HUDEP-2 (cell line): ENCODE results near the gene PCDHGA1.
A peak's percentile ranks its signal among the peaks of the same experiment; 100 is the strongest.

Experiments used
- DNase-seq, 76 experiments: peaks; one replicate each; lab custom pipeline; 2025; ENCODE audit not compliant: unreplicated experiment in 76 of 76; lab: John Stamatoyannopoulos, UW

PCDHGA1 gene

DNA sequence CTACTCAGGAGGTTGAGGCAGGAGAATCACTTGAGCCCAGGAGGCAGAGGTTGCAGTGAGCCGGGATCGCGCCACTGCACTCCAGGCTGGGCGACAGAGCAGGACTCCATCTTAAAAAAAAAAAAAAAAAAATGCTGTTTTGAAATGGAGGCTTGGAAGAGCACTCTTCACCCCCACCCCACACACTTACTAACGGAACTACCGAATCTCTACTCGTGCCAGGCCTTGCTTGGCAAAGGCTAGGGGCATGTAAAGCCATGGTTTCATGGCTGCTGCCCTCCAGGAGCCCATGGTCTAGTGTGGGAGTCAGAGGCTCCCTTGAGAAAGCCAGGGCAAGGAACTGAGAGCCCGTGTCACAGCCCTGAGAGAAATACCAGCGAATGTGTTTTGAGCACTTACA is 179.8 kb downstream of the PCDHGA1 start:
- DNase-seq: no peak

GRCh38 chr5:141510850-141511601 is 180.7 kb downstream of the PCDHGA1 start:
- no peak for DNase-seq

GRCh38 chr5:141511771-141512325 is 181.5 kb downstream of the PCDHGA1 start:
- DNase-seq: no peak

- peak in 63 of 76 experiments; percentile 3 to 72 (median 42) for DNase-seq
Measured at GRCh38 chr5:141512390-141512910, 182.1 kb downstream of the PCDHGA1 start.

DNA sequence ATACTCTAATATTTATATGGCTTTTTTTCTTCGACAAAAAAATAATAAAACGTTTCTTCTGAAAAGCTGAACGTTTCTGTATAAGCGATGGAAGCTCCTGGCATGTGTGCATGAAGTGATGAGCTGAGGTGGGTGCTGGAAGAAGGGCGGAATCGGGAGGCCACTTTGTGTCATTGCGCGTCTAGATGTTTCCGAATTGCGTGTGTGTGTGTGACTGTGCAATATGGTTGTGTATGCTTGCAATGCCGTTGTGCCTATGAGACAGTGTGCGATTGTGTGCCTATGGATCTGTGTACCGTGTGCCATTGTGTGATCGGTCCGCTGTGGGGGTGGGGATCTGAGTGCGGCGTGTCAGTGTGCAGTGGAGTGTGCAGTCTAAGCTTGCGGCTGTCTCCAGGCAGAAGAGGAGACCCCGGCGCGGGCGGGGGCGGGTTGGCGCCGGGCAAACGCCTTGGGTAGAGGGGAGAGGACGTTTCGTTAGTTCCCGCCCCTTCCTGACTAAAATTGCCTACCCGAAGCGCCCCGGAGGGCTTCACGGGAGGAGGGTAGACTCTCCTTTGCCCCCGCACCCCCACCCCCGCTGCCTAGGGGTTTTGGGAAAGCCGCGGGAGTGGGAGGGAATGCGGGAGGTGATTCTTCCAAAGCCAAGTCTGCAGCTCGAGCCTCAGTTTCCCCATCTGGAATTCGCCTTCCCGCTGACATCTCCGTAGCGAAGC is 182.8 kb downstream of the PCDHGA1 start:
- DNase-seq: no peak

DNA sequence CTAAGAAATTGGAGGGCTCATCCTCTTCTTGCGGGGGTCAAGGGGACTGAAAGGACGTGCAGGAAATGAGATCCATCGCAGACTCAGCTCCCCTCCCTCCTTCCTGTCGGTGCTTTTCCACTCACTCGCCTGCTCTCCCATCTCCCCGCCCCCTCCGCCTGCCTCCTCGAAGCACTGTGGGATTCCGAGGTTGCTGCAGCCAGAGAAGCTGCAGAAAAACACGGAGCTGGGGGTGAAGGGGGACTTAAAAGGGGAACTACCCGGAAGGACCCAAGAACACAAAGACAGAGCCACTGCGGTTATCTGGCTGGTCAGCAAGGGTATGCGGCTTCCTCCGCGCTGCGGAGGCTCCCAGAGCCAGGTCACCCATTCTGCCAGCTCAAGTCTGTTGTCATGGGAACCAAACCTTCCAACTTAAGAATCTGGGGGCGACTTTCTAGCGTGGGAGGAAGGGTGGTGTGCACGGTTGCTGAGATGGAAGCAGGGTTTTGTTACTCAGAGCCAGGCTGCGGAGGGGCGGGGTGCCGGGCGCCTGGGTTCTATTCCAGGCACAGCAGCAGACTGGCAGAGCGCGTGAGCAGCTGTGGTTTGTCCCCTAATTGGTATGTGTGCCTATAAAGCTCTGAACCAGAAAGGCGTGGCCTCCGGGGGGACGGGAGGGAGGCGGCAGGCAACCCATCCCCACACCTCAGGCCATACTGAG is 183.5 kb downstream of the PCDHGA1 start:
- no peak for DNase-seq

DNA sequence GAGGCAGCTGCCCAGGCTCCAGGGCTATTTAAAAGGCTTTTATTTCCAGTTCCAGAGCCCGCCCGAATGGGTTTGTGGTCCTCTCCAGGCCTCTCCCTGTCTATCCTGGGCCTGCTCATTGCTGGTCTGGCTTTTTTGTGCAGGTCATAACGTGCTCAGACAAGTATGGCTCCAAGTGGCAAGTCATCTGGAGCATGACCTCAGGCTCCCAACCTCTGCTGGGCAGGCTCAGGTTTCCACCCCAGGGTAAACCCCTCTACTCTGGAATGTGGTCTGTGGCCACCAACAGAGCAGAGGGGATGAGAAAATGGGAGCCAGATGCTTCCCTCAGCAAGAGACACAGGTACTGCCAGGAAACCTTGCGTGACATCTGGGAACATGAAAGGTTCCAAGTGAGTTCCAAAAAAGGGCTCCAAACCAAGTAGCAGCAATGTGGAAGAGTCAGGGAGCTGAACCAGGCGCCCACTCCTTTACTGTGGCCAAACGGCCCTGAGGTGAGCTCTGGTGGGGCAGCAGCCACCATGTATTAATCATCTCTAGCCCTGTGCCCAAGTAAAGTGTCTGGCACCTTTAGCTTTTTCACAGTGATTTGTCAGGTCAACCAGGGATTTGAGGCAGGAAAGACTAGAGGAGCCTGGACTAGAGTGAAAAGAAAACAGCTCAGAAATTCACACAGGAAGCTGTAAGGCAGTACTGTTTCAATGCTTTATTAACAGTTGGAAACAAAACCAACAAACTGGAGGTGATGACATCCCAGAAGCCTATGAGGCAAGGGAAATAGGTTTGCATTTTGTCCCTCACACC is 184.2 kb downstream of the PCDHGA1 start:
- DNase-seq: no peak

GRCh38 chr5:141515141-141515540 is 184.8 kb downstream of the PCDHGA1 start:
- DNase-seq: no peak

DNA sequence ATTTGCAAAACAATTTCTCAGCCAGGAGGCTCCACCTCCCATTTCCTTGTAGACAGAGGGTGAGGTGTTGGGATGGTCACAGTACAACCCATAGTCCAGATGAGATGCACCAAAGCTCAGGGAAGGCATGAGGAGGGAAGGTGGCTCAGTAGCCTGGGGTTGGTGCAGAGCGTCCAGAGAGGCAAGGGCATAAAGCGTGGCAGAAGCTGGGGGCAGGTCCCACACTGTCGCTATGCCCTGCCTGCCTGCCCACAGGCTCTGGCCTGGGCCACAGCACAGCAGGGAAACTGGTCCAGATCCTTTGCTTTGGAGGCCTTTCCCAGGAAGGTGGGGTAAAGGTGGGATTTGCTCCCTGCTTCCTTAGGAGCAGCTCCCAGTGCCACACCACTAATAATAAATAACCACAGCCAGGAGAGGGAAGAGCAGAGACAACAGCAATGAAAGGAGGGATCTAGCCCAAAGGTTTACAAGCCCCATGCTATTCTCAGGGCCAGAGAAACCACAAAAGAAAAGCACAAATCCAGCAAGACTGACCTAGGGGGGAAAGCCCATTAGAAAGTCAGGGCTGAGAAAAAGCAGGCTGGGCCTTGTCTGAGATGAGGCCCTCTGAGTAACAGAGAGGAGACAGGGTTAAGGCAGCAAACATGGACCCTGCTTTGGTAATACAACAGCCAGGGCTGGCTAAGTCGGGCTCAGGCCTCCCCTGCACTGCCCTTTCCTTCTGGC is 185.8 kb downstream of the PCDHGA1 start:
- DNase-seq: no peak

- DNase-seq: no peak
Measured at GRCh38 chr5:141516672-141517025, 186.3 kb downstream of the PCDHGA1 start.

GRCh38 chr5:141517312-141517711 is 187.0 kb downstream of the PCDHGA1 start:
- DNase-seq: no peak

GRCh38 chr5:141517880-141518617 is 187.7 kb downstream of the PCDHGA1 start:
- no peak for DNase-seq

DNA sequence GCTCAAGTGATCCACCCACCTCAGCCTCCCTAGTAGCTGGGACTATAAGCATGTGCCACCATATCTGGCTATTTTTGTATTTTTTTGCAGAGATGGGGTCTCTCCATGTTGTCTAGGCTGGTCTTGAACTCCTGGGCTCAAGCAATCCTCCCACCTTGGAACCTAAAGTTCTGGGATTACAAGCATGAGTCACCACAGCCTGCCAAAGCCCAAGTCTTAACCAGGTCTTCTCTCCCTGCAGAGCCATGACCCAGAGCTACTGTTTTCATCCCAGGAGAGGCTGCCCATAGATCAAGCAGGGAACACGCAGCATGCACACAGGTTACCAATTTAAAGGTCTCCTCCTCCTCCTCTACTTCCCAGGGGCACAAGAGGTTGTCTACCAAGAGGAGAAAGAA is 188.3 kb downstream of the PCDHGA1 start:
- DNase-seq: no peak

GRCh38 chr5:141519605-141520565 is 189.6 kb downstream of the PCDHGA1 start:
- no peak for DNase-seq

- peak in 29 of 76 experiments; percentile 3 to 62 (median 26) for DNase-seq
Measured at GRCh38 chr5:141521244-141521781, 191.0 kb downstream of the PCDHGA1 start.

DNA sequence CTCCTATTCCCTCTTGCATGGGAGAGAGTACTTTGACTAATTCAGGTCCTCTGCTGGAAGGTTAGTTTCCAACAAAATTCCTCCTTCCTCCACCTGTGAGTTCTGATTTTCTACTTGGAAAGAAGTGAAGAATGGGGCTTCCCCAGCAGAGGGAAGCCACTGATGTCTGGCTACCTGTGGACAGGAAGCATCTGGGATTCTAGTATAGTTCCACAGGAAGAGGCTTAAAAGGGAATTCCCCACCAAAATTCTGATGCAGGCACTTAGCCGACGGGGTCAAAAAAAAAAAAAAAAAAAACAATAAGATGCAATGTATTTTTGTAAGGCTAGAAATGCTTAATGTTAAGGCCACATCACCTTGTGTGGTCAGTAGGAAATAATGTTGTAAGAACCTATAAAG is 192.0 kb downstream of the PCDHGA1 start:
- DNase-seq: no peak

- DNase-seq: no peak
Measured at GRCh38 chr5:141523991-141524390, 193.7 kb downstream of the PCDHGA1 start.
